ENCODE measurements around the gene FBXO21.

FBXO21 gene

GRCh38 chr12:117162167-117162539 is 28.1 kb downstream of the FBXO21 start:
- no peak for DNase-seq

GRCh38 chr12:117161460-117162166 is 28.7 kb downstream of the FBXO21 start:
- no peak for DNase-seq

GRCh38 chr12:117159674-117160073 is 30.6 kb downstream of the FBXO21 start:
- no peak for DNase-seq

- DNase-seq = no peak
Measured at GRCh38 chr12:117158911-117159553, 31.2 kb downstream of the FBXO21 start.

GRCh38 chr12:117158096-117158495 is 32.2 kb downstream of the FBXO21 start:
- no peak for DNase-seq

- DNase-seq = peak; percentile 22 to 45
Measured at GRCh38 chr12:117155278-117156060, 34.8 kb downstream of the FBXO21 start.

- DNase-seq = no peak
Measured at GRCh38 chr12:117152793-117153775, 37.2 kb downstream of the FBXO21 start.

GRCh38 chr12:117151403-117152031 is 38.8 kb downstream of the FBXO21 start:
- DNase-seq = no peak

GRCh38 chr12:117149431-117149830 is 40.8 kb downstream of the FBXO21 start:
- DNase-seq = no peak

GRCh38 chr12:117148642-117149041 is 41.6 kb downstream of the FBXO21 start:
- DNase-seq = no peak

- DNase-seq = no peak
Measured at GRCh38 chr12:117147639-117148038, 42.6 kb downstream of the FBXO21 start.

GRCh38 chr12:117145597-117146154 is 44.6 kb downstream of the FBXO21 start:
- DNase-seq = no peak

GRCh38 chr12:117144599-117144998 is 45.7 kb downstream of the FBXO21 start:
- DNase-seq = no peak

GRCh38 chr12:117143008-117143532 is 47.2 kb downstream of the FBXO21 start:
- DNase-seq = peak; percentile 48 to 81

- DNase-seq = no peak
Measured at GRCh38 chr12:117142094-117142493, 48.2 kb downstream of the FBXO21 start.

GRCh38 chr12:117141097-117141898 is 49.0 kb downstream of the FBXO21 start:
- DNase-seq = no peak

- no peak for DNase-seq
Measured at GRCh38 chr12:117140397-117141096, 49.7 kb downstream of the FBXO21 start.

- DNase-seq = no peak
Measured at GRCh38 chr12:117139025-117139717, 51.1 kb downstream of the FBXO21 start.

- DNase-seq = no peak
Measured at GRCh38 chr12:117134721-117135120, 55.5 kb downstream of the FBXO21 start.
